GM21360 (cell line): ENCODE data around the gene WASF2.
A peak's percentile ranks its signal among the peaks of the same experiment; 100 is the strongest.
"Not testable (repeated sequence)": the region's sequence is repeated elsewhere in the genome, so short reads cannot be mapped to it uniquely, and the experiment has no call there.

Source experiments
- ATAC-seq: cut with Tn5 transposase; IDR thresholded peaks from one replicate; pipeline ENCODE4 v1.9.1; 2021; ENCODE audit warnings: mild to moderate bottlenecking, moderate library complexity; ENCODE audit not compliant: unreplicated experiment

WASF2 gene

GRCh38 chr1:27400963-27401341 lies 89.0 kb downstream of the WASF2 start:
- ATAC-seq = no peak

- ATAC-seq = no peak
These were observed 89.6 kb downstream of the WASF2 start for GRCh38 chr1:27400082-27400962.

- no peak for ATAC-seq
These were observed 90.5 kb downstream of the WASF2 start for GRCh38 chr1:27399251-27400025.

- no peak for ATAC-seq
These were observed 91.4 kb downstream of the WASF2 start for GRCh38 chr1:27398405-27399149.

- no peak for ATAC-seq
These were observed 92.2 kb downstream of the WASF2 start for GRCh38 chr1:27397749-27398148.

GRCh38 chr1:27397110-27397509 lies 92.9 kb downstream of the WASF2 start:
- ATAC-seq = no peak

- no peak for ATAC-seq
These were observed 94.3 kb downstream of the WASF2 start for GRCh38 chr1:27395441-27396195.

GRCh38 chr1:27394925-27395324 lies 95.0 kb downstream of the WASF2 start:
- ATAC-seq = no peak

- no peak for ATAC-seq
These were observed 95.7 kb downstream of the WASF2 start for GRCh38 chr1:27394282-27394658.

- ATAC-seq = no peak
These were observed 96.2 kb downstream of the WASF2 start for GRCh38 chr1:27393641-27394281.

- no peak for ATAC-seq
These were observed 97.0 kb downstream of the WASF2 start for GRCh38 chr1:27392778-27393635.

GRCh38 chr1:27392096-27392777 lies 97.7 kb downstream of the WASF2 start, which contains the start of gene GPR3:
GPR3 (plus strand) TSS chr1:27392622; CDS start chr1:27393799, 1,177 bp downstream.
- ATAC-seq = peak; percentile 74

GRCh38 chr1:27391511-27392095 lies 98.4 kb downstream of the WASF2 start:
- ATAC-seq = no peak

- no peak for ATAC-seq
These were observed 101.5 kb downstream of the WASF2 start for GRCh38 chr1:27388337-27389005.

GRCh38 chr1:27384797-27385196 lies 105.2 kb downstream of the WASF2 start:
- ATAC-seq = not testable (repeated sequence)

GRCh38 chr1:27383661-27384060 lies 106.3 kb downstream of the WASF2 start:
- no peak for ATAC-seq

- ATAC-seq = no peak
These were observed 106.8 kb downstream of the WASF2 start, which contains the start of gene CD164L2 for GRCh38 chr1:27383039-27383605. CD164L2 (minus strand) TSS chr1:27383333; CDS start chr1:27383239, 94 bp downstream.
